A549 (cell line): ENCODE results near the gene MGRN1. TPM values are rescaled to one million over a fixed set of nuclear protein-coding genes. Genes with fewer than 3 reads are reported as not detected.
A peak's percentile ranks its signal among the peaks of the same experiment; 100 is the strongest.

Experiments
- ATAC-seq, 2 experiments: fragments of 200-7000 bp in 1 of 2; fragments of >200 bp in 1 of 2; cut with Nextera tagmentation in 1 of 2; cut with Tn5 transposase in 1 of 2; 3 replicates each; pipeline versions ENCODE4 v1.8.0 to v1.9.1; 2018 to 2020; ENCODE audit warnings: mild to moderate bottlenecking in 1 of 2, moderate library complexity in 1 of 2
- CTCF ChIA-PET: fragments of 300-600 bp; sonication (Branson Sonifier 250); formaldehyde crosslinking; extraction: SDS; loops from one replicate; lab custom pipeline; 2021; ENCODE audit warnings: antibody characterized with exemption, inconsistent platforms; lab: Yijun Ruan, JAX
- POLR2A ChIA-PET: fragments of 350-600 bp; formaldehyde crosslinking; extraction: SDS; loops from one replicate; lab custom pipeline; 2021; ENCODE audit warnings: antibody characterized with exemption, inconsistent platforms; lab: Yijun Ruan, JAX
- DNase-seq, 2 experiments: peaks; one replicate each; pipeline versions ENCODE4 v3.0.0 to v3.0.0-alpha.2; 2011 to 2016; ENCODE audit warnings: low read depth in 1 of 2, low spot score in 1 of 2
- FAIRE-seq: peaks from 2 replicates; lab custom pipeline; 2011; peaks lifted over from hg19 to GRCh38; lab: Jason Lieb, UNC
- H3K27ac ChIP-seq, 2 experiments: fragments of >200 bp; sonication (Bioruptor Twin); formaldehyde crosslinking; 3 replicates each; pipeline ENCODE4 v1.5.1; 2016 to 2017
- H3K4me1 ChIP-seq: fragments of >200 bp; sonication (Bioruptor Twin); formaldehyde crosslinking; 3 replicates; pipeline ENCODE4 v1.6.1; 2016
- H3K4me2 ChIP-seq: fragments of >200 bp; sonication (Bioruptor Twin); formaldehyde crosslinking; 3 replicates; pipeline ENCODE4 v1.6.1; 2016
- H3K4me3 ChIP-seq: fragments of >200 bp; sonication (Bioruptor Twin); formaldehyde crosslinking; 3 replicates; pipeline ENCODE4 v1.5.1; 2016
- H3K9me3 ChIP-seq: fragments of >200 bp; sonication (Bioruptor Twin); formaldehyde crosslinking; 3 replicates; pipeline ENCODE4 v1.6.1; 2016
- CBX2 ChIP-seq: fragments of 200-600 bp; sonication (generic); IDR thresholded peaks from 2 replicates; pipeline ENCODE4 v1.6.1; 2016; ENCODE audit warnings: low read depth, mild to moderate bottlenecking, borderline replicate concordance
- CEBPB ChIP-seq, 2 experiments: fragments of >200 bp in 1 of 2; sonication (Bioruptor Twin) in 1 of 2; formaldehyde crosslinking in 1 of 2; IDR thresholded peaks; 2 replicates each; pipeline ENCODE4 v1.6.1; 2012 to 2016
- CHD2 ChIP-seq: fragments of 150-350 bp; IDR thresholded peaks from 2 replicates; pipeline ENCODE4 v1.6.1; 2014; ENCODE audit warnings: low read length; ENCODE audit not compliant: partially characterized antibody
- EHF ChIP-seq: fragments of 250-450 bp; sonication (Bioruptor Pico); IDR thresholded peaks from 2 replicates; pipeline ENCODE4 v1.5.0; 2020; ENCODE audit warnings: mild to moderate bottlenecking
- EHMT2 ChIP-seq: fragments of 200-600 bp; sonication (generic); IDR thresholded peaks from 2 replicates; pipeline ENCODE4 v1.6.1; 2016; ENCODE audit warnings: antibody characterized with exemption, low read depth, mild to moderate bottlenecking, moderate library complexity
- EP300 ChIP-seq, 2 experiments: fragments of >200 bp; sonication (Bioruptor Twin); formaldehyde crosslinking; IDR thresholded peaks; 2 replicates in 1 of 2; 3 replicates in 1 of 2; pipeline ENCODE4 v1.6.1; 2016 to 2017
- FOSL2 ChIP-seq, 2 experiments: fragments of 450-650 bp in 1 of 2; fragments of >200 bp in 1 of 2; sonication (Bioruptor Twin) in 1 of 2; formaldehyde crosslinking; IDR thresholded peaks; 2 replicates each; pipeline versions ENCODE4 v1.5.0 to v1.6.1; 2016 to 2020; ENCODE audit warnings: mild to moderate bottlenecking in 1 of 2, moderate library complexity in 1 of 2
- HDAC2 ChIP-seq: fragments of 200-600 bp; sonication (generic); IDR thresholded peaks from 2 replicates; pipeline ENCODE4 v1.6.1; 2016
- HEYL ChIP-seq: fragments of 250-450 bp; sonication (Bioruptor Pico); IDR thresholded peaks from 2 replicates; pipeline ENCODE4 v1.8.0; 2021; ENCODE audit warnings: mild to moderate bottlenecking, moderate library complexity
- HOXB13 ChIP-seq: fragments of 250-450 bp; sonication (Bioruptor Pico); IDR thresholded peaks from 2 replicates; pipeline ENCODE4 v1.5.0; 2020; ENCODE audit warnings: low read depth, mild to moderate bottlenecking, moderate library complexity
- JUNB ChIP-seq: fragments of >200 bp; sonication (Bioruptor Twin); formaldehyde crosslinking; IDR thresholded peaks from 2 replicates; pipeline ENCODE4 v1.6.1; 2016
- KDM5A ChIP-seq: fragments of 200-600 bp; sonication (generic); IDR thresholded peaks from 2 replicates; pipeline ENCODE4 v1.6.1; 2016; ENCODE audit warnings: antibody characterized with exemption, mild to moderate bottlenecking
- MAFK ChIP-seq: fragments of 450-650 bp; IDR thresholded peaks from 2 replicates; pipeline ENCODE4 v1.6.1; 2014; ENCODE audit not compliant: partially characterized antibody
- NPAS2 ChIP-seq: fragments of 250-450 bp; sonication (Bioruptor Pico); IDR thresholded peaks from 2 replicates; pipeline ENCODE4 v1.8.0; 2022; ENCODE audit warnings: mild to moderate bottlenecking, moderate library complexity, borderline replicate concordance
- NR3C1 ChIP-seq: fragments of >200 bp; sonication (Bioruptor Twin); formaldehyde crosslinking; IDR thresholded peaks from 3 replicates; pipeline ENCODE4 v1.6.1; 2017
- POLR2A ChIP-seq: IDR thresholded peaks from 2 replicates; pipeline ENCODE4 v1.6.1; 2012; ENCODE audit warnings: mild to moderate bottlenecking, low read length
- RAD21 ChIP-seq, 2 experiments: fragments of >200 bp in 1 of 2; sonication (Bioruptor Twin) in 1 of 2; formaldehyde crosslinking in 1 of 2; IDR thresholded peaks in 1 of 2; conservative IDR thresholded peaks in 1 of 2; 2 replicates in 1 of 2; 3 replicates in 1 of 2; pipeline ENCODE4 v1.6.1; 2012 to 2018; ENCODE audit warnings: inconsistent platforms in 1 of 2
- SMC3 ChIP-seq: fragments of >200 bp; sonication (Bioruptor Twin); formaldehyde crosslinking; IDR thresholded peaks from 3 replicates; pipeline ENCODE4 v1.6.1; 2018; ENCODE audit warnings: inconsistent platforms
- TP53 ChIP-seq: fragments of 250-450 bp; sonication (Bioruptor Pico); IDR thresholded peaks from 2 replicates; pipeline ENCODE4 v1.5.0; 2021; ENCODE audit warnings: mild to moderate bottlenecking, moderate library complexity
- ZFP36 ChIP-seq: fragments of 450-650 bp; IDR thresholded peaks from 2 replicates; pipeline ENCODE4 v1.6.1; 2014; ENCODE audit warnings: borderline replicate concordance; ENCODE audit not compliant: partially characterized antibody
- WGBS: methylation state at CpG from one replicate; pipeline ENCODE4 v1.1.6; 2017; ENCODE audit errors: missing lambda C conversion rate; 5-methylcytosine and 5-hydroxymethylcytosine counted together
- polyA plus RNA-seq, 4 experiments: library from polyadenylated mRNA; depleted of rRNA in 3 of 4; stranded (reverse); fragments of >200 nt; fragmentation: RNase III in 1 of 4; extraction: RNeasy Plus Mini Kit Qiagen cat#74134 plus additional on column Dnase treatment in 1 of 4; gene quantifications; 2 replicates in 3 of 4; 3 replicates in 1 of 4; pipeline ENCODE4 v1.2.3, GENCODE V29; 2011 to 2017
- TF ChIP-seq, protein P1 (sequence below): IDR thresholded peaks from 2 replicates; pipeline ENCODE4 v1.6.1; 2012
- TF ChIP-seq, protein P2 (sequence below): fragments of 250-450 bp; sonication (Bioruptor Pico); IDR thresholded peaks from 2 replicates; pipeline ENCODE4 v1.5.0; 2021; ENCODE audit warnings: mild to moderate bottlenecking, moderate library complexity, borderline replicate concordance

The MGRN1 gene
- polyA plus RNA-seq, 2 of the 4 experiments (the other 2 are of a cell fraction) = 4.3 to 29.9 TPM

DNA sequence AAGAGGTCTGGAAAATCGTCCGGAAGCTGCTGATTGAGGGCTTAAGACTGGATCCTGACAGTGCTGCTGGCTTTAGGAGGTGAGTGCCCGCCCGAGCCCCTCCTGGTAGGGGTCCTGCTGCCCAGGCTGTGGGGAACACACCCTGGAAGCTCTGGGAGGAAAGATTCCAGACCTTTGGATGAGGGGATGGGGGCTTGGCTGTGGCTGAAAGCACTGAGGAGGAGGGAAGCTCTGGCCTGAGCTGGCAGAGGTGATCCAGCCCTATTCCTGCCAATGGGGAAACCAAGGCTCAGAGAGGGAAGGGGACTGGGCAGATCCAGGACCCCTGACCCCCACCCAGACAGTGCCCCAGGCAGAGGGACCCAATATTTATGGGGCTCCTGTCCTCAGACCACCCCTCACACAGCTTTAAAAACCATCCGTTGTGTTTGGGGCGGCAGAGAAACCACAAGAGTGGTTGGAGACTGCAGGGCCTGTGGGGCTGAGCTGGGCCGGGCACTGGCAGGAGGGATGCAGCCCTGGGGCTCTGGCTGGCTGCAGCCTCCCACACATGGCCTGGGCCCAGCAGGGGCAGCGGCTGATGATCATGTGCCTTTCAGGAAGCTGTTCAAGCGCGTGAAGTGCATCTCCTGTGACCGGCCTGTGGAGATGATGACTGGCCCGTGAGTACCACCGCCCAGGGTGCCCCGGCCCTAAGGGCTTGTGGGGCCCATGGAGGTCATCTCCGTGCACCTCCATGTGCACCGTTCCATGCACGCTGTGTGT lies 32.7 kb upstream of the MGRN1 start:
- POLR2A ChIA-PET = no interaction called here
- H3K27ac ChIP-seq = no peak overlapping the region
- no peak for FAIRE-seq
- H3K4me2 ChIP-seq = no peak overlapping the region
- ATAC-seq = peak; percentile 22 to 32; a peak in 3 of 6 replicates
- H3K9me3 ChIP-seq = no peaks in the 10 kb centered on the region
- WGBS = 74% methylated on average over 14 of the region's 17 CpGs
- CTCF ChIA-PET = interaction anchor here (0.6 to 1.2 kb wide), 4 partner anchors 42 to 86 kb away, joined by 3 to 5 read pairs (median 4); no protein-coding TSS in a partner anchor
- no peak for TF ChIP-seq RAD21 (conservative IDR thresholded peaks at IDR 0.05 in 1 of 2, IDR thresholded peaks at IDR 0.05 in 1 of 2)
- TF ChIP-seq EP300 (IDR thresholded peaks at IDR 0.05) = no peak
- no peak for TF ChIP-seq EHMT2
- TF ChIP-seq ZFP36 = no peak
- TF ChIP-seq, protein P1, sequence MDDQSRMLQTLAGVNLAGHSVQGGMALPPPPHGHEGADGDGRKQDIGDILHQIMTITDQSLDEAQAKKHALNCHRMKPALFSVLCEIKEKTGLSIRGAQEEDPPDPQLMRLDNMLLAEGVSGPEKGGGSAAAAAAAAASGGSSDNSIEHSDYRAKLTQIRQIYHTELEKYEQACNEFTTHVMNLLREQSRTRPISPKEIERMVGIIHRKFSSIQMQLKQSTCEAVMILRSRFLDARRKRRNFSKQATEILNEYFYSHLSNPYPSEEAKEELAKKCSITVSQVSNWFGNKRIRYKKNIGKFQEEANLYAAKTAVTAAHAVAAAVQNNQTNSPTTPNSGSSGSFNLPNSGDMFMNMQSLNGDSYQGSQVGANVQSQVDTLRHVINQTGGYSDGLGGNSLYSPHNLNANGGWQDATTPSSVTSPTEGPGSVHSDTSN = no peak
- no peak for TF ChIP-seq FOSL2 (IDR thresholded peaks at IDR 0.05)
- TF ChIP-seq FOSL2 (CRISPR knock-in tag; IDR thresholded peaks at IDR 0.05) = no peak
- TF ChIP-seq CBX2 = no peak
- TF ChIP-seq KDM5A = no peak
- no peak for TF ChIP-seq POLR2A
- no peak for TF ChIP-seq MAFK
- H3K4me3 ChIP-seq = no peak overlapping the region
- 0 out of 3 replicates have a peak, but pooled peaks cover 2% of the 10 kb centered on the region for H3K4me1 ChIP-seq
- DNase-seq = no peak

DNA sequence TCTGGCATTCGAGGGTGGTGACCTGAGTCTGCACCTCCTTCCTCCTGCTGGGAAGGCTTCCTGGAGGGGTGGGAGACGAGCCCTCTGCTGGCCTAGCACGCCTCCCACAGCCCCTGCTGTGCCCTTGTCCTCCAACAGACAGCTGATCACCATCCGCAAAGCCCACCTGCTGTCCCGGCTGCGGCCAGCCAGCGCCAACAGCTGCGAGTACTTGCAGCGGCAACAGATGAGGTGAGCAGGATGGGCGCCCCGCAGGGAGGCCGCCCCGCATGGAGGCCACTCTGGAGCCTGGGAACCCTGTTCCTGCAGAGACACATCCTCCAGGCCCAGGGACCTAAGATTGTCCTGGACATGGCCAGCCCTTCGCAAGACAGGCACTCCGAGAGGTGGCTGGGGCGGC lies 31.5 kb upstream of the MGRN1 start:
- WGBS = 79% methylated on average over 15 of the region's 16 CpGs
- Histone ChIP-seq H3K4me3 (no peak overlapping the region), H3K27ac (no peak overlapping the region), H3K4me1 (0 out of 3 replicates have a peak, but pooled peaks cover 6% of the 10 kb centered on the region), H3K9me3 (no peaks in the 10 kb centered on the region), H3K4me2 (no peak overlapping the region)
- POLR2A ChIA-PET = no interaction called here
- no peak for ATAC-seq
- CTCF ChIA-PET = interaction anchor here (1.0 to 2.2 kb wide), 2 partner anchors 75 to 86 kb away, joined by 3 to 6 read pairs; no protein-coding TSS in a partner anchor
- no peak for TF ChIP-seq TP53 (CRISPR knock-in tag)
- no peak for TF ChIP-seq EHF (CRISPR knock-in tag)
- no peak for TF ChIP-seq HDAC2
- no peak for TF ChIP-seq NPAS2 (CRISPR knock-in tag)
- TF ChIP-seq HEYL (CRISPR knock-in tag) = no peak
- TF ChIP-seq, protein P2, sequence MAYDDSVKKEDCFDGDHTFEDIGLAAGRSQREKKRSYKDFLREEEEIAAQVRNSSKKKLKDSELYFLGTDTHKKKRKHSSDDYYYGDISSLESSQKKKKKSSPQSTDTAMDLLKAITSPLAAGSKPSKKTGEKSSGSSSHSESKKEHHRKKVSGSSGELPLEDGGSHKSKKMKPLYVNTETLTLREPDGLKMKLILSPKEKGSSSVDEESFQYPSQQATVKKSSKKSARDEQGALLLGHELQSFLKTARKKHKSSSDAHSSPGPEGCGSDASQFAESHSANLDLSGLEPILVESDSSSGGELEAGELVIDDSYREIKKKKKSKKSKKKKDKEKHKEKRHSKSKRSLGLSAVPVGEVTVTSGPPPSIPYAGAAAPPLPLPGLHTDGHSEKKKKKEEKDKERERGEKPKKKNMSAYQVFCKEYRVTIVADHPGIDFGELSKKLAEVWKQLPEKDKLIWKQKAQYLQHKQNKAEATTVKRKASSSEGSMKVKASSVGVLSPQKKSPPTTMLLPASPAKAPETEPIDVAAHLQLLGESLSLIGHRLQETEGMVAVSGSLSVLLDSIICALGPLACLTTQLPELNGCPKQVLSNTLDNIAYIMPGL (CRISPR knock-in tag) = no peak
- TF ChIP-seq HOXB13 (CRISPR knock-in tag) = no peak
- no peak for TF ChIP-seq NR3C1
- no peak for TF ChIP-seq FOSL2 (IDR thresholded peaks at IDR 0.05)
- no peak for TF ChIP-seq FOSL2 (CRISPR knock-in tag; IDR thresholded peaks at IDR 0.05)
- TF ChIP-seq CEBPB (IDR thresholded peaks at IDR 0.05) = no peak
- no peak for TF ChIP-seq RAD21 (conservative IDR thresholded peaks at IDR 0.05 in 1 of 2, IDR thresholded peaks at IDR 0.05 in 1 of 2)
- TF ChIP-seq JUNB = no peak
- no peak for TF ChIP-seq SMC3
- TF ChIP-seq CHD2 = no peak
- no peak for FAIRE-seq
- no peak for DNase-seq
